Psoas muscle (tissue), 8 donors: ENCODE measurements around the gene GPRC5B. TPM values are rescaled to one million over a fixed set of nuclear protein-coding genes. Genes with fewer than 3 reads are reported as not detected.

Experiments
- ATAC-seq, 4 donors: fragments of 200-7000 bp; cut with Tn5 transposase; one replicate each; pipeline ENCODE4 v1.9.1; 2020; ENCODE audit warnings: moderate library complexity in 3 of 4, mild to moderate bottlenecking in 2 of 4
- DNase-seq, 2 donors: peaks; one replicate each; pipeline ENCODE4 v3.0.0-alpha.2; 2020
- H3K27ac ChIP-seq: fragments of 200-600 bp; one replicate; pipeline ENCODE4 v1.8.0; 2022
- H3K27me3 ChIP-seq, 3 donors: fragments of 200-600 bp in 1 of 3; one replicate each; pipeline versions ENCODE4 v1.6.1 to v1.8.0; 2013 to 2022; ENCODE audit warnings: low read length in 2 of 3, mild to moderate bottlenecking in 2 of 3, moderate library complexity in 1 of 3; ENCODE audit not compliant: insufficient read depth in 3 of 3
- H3K36me3 ChIP-seq, 2 donors: fragments of 200-600 bp in 1 of 2; one replicate each; pipeline versions ENCODE4 v1.6.1 to v1.8.0; 2013 to 2022; ENCODE audit warnings: low read depth in 1 of 2, mild to moderate bottlenecking in 1 of 2, moderate library complexity in 1 of 2; ENCODE audit not compliant: insufficient read depth in 1 of 2
- H3K4me1 ChIP-seq: fragments of 200-600 bp; one replicate; pipeline ENCODE4 v1.8.0; 2022
- H3K4me3 ChIP-seq: fragments of 200-600 bp; one replicate; pipeline ENCODE4 v1.8.0; 2022; ENCODE audit warnings: mild to moderate bottlenecking
- H3K9me3 ChIP-seq: fragments of 200-600 bp; one replicate; pipeline ENCODE4 v1.8.0; 2022
- CTCF ChIP-seq: fragments of 200-600 bp; IDR thresholded peaks from one replicate; pipeline ENCODE4 v1.8.0; 2022; ENCODE audit warnings: antibody characterized with exemption
- WGBS, 3 donors: extraction: QIAGEN DNeasy Blood & Tissue Kit; methylation state at CpG; one replicate each; pipeline versions ENCODE4 v1.1.6 to v1.1.7; 2013; 5-methylcytosine and 5-hydroxymethylcytosine counted together
- intact Hi-C, 2 donors: fragments of 100-400 bp; cut with DNase I; formaldehyde crosslinking; loops; one replicate each; pipeline versions ENCODE4 v1.11.0 to v1.14.2; 2022
- polyA plus RNA-seq, 3 donors: library from polyadenylated mRNA; stranded (reverse); fragments of 200-250 nt; gene quantifications; one replicate each; pipeline ENCODE4 v1.2.3, GENCODE V29; 2013
- total RNA-seq, 4 donors: library from RNA; stranded (reverse); fragmentation: NEBNext Ultra II Directional in 2 of 4; extraction: Animal tissue kit (Norgen Biotek cat#: 25700) in 2 of 4; gene quantifications; one replicate each; pipeline versions ENCODE4 v1.2.1 to v1.2.4, GENCODE V29; 2021 to 2023
- donor health status: healthy with polysubstance abuse.
- donor health status: DM: no; HTN: no; CAD: no; lungs with moderate emphysema.
- donor health status: Bipolar disorder and iron deficiency.
- donor health status: healthy.
- donor health status: DM: yes; HTN: yes; CAD: no.
- donor health status: DM: no; HTN: no; CAD: no.
- donor health status: DM: no; HTN: no; CAD: no.
- donor health status: DM: yes; HTN: yes; CAD: no.

GPRC5B gene
- total and polyA plus RNA-seq, 7 donors = 25.3 to 124 (median 55.7) TPM

- peak overlapping the region; percentile 67 for H3K27ac ChIP-seq
Observed at GRCh38 chr16:19859603-19860002, 25.0 kb downstream of the GPRC5B start.

GRCh38 chr16:19859166-19859565 is 25.5 kb downstream of the GPRC5B start:
- H3K27ac ChIP-seq = peak overlapping the region; percentile 10
- DNase-seq = no peak
- peaks cover 20% of the 10 kb centered on the region for H3K4me1 ChIP-seq
- WGBS, 3 donors = 90 to 95% (median 91%) methylated on average over 9 of the region's 9 CpGs
- no peaks in the 10 kb centered on the region for H3K27me3 ChIP-seq
- no peak for ATAC-seq
- no peak for TF ChIP-seq CTCF
- H3K36me3 ChIP-seq = peaks cover 0 to 62% of the 10 kb centered on the region in 2 donors
- H3K4me3 ChIP-seq = no peak overlapping the region
- no peaks in the 10 kb centered on the region for H3K9me3 ChIP-seq
- intact Hi-C loops = no loop called here

More at GRCh38 chr16:19859603-19860002, 25.0 kb downstream of the GPRC5B start:
- Histone ChIP-seq H3K36me3 (peaks cover 0 to 65% of the 10 kb centered on the region in 2 donors), H3K9me3 (no peaks in the 10 kb centered on the region), H3K4me3 (no peak overlapping the region), H3K27me3 (no peaks in the 10 kb centered on the region), H3K4me1 (peaks cover 23% of the 10 kb centered on the region)
- WGBS, 3 donors = 77 to 93% (median 89%) methylated on average over 4 of the region's 4 CpGs
- ATAC-seq (peak in 2 of 4 donors; percentile 15 to 23), DNase-seq (no peak)
- intact Hi-C loops = no loop called here
- TF ChIP-seq CTCF = no peak

- Histone ChIP-seq H3K27ac (peak overlapping the region; percentile 23), H3K27me3 (no peaks in the 10 kb centered on the region), H3K4me3 (no peak overlapping the region), H3K4me1 (peaks cover 16% of the 10 kb centered on the region), H3K36me3 (peaks cover 0 to 58% of the 10 kb centered on the region in 2 donors), H3K9me3 (no peaks in the 10 kb centered on the region)
- TF ChIP-seq CTCF = no peak
- no peak for ATAC-seq
- intact Hi-C loops = loop anchor here in 1 of 2 donors (1.0 kb wide), 1 partner anchor 10 kb away; no protein-coding TSS in a partner anchor
- no peak for DNase-seq
- 73 to 83% (median 73%) methylated on average over 22 of the region's 22 CpGs for WGBS, 3 donors
Observed at GRCh38 chr16:19858340-19859018, 26.2 kb downstream of the GPRC5B start.

DNA sequence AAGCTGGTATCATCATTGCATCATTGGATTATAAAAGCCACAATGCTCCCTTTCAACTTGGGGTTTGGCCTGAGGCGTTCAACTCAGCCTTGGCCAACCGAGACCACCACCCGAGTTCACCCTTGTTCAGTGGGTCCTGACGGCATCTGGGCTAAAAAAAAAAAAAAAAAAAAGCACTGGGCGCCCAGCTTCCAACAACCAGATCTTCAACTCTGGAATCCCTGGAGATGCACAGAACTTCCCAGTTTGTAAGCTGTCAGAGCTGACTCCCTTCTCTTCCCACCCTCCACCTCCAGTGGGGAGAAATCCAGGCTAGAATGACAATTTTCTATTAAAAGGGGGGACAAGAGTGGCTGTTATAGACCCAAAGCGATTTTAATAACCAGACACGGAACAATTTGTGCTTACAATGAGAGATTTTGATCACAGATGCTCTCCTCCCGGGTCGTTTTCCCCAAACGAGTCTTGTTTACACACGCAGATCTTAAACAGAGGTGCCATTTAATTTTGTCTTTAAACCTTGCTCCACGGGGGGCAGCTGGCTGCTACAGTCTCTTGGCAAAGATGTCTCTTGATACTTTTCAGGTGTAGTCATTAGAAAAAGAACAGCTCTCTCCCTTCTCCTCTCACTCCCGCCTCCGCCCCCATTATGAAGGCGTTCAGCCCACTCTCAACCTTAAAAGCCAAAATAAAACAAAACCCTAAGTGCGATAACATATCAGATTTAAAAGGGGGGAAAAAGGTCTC is 26.9 kb downstream of the GPRC5B start:
- H3K36me3 ChIP-seq = peaks cover 0 to 57% of the 10 kb centered on the region in 2 donors
- intact Hi-C loops = loop anchor here in 1 of 2 donors (1.0 kb wide), 1 partner anchor 9 kb away; no protein-coding TSS in a partner anchor
- no peak for ATAC-seq

More for the DNA sequence above, 26.9 kb downstream of the GPRC5B start:
- no peaks in the 10 kb centered on the region for H3K9me3 ChIP-seq
- H3K4me3 ChIP-seq = no peak overlapping the region
- 76 to 88% (median 85%) methylated on average over 16 of the region's 16 CpGs for WGBS, 3 donors
- H3K4me1 ChIP-seq = peaks cover 19% of the 10 kb centered on the region
- no peak for TF ChIP-seq CTCF
- no peaks in the 10 kb centered on the region for H3K27me3 ChIP-seq
- no peak for DNase-seq
- peak overlapping the region; percentile 23 for H3K27ac ChIP-seq
